ENCODE results near the gene TNIP2.
A peak's percentile ranks its signal among the peaks of the same experiment; 100 is the strongest.

The TNIP2 gene

DNA sequence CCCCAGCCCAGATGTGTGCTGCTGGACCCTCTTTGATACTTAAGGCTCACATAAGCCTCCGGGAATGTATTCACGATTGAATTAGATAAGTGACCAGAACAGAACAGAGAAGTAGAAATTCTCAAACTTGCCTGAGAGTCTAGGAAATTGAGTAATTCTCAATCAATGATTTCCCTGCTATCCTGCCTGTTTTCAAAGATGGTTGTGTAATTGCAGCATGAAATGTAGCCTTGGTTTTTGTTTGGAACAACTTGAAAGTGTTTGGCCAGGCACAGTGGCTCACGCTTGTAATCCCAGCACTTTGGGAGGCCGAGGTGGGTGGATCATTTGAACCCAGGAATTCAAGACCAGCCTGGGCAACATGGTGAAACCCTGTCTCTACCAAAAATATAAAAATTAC is 41.2 kb downstream of the TNIP2 start:
- DNase-seq: no peak

DNA sequence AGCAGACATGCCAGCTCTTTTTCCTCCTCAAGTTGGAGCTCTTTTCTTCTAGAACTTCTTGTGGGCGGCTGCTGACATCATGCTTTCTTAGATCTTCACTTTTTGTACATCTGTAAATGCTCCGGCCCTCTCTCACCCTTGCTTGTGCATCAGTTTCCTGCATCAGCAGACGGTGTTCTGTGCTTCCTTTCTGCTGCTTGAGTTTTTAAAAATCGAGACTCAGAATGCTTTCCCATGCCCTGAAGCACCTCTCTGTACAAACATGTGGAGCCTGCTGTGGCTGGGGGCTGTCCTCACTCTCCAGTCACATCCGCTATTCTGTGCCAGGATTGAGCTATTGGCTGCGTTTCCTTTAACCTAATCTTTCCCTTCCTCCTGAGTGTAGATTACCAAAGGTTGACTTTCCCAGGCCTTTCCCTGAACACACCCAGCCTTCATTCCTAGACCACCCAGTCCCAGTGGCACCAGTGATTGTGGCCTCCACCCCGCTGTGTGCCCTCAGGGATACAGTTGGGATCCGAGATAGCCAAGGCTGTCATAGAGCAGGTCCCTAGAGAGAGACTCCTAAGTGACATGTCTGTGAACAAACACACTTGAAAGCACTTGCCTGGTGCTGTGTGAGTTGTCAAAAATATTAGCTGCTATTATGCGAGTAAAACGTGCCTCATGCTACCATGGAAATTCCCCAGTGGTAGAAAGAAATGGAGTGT is 41.9 kb downstream of the TNIP2 start:
- DNase-seq: peak; percentile 41

DNA sequence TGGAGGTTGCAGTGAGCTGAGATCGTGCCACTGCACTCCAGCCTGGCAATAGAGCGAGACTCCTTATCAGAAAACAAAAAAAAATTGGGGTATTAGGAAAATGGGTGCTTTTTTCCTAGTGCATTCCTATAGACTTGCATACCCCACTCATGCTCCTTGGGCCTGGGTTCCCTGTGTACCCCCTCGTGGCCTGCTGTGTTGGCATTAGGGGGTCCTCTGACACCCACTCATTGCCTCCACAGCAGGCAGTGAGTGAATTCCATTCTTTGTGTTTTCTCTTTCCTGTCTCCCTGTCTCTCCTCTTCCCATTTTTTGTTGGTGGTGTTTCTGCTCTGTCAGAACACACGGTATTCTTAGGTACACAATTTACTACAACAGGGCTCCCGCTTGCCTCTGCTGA is 42.8 kb downstream of the TNIP2 start:
- DNase-seq: no peak

DNA sequence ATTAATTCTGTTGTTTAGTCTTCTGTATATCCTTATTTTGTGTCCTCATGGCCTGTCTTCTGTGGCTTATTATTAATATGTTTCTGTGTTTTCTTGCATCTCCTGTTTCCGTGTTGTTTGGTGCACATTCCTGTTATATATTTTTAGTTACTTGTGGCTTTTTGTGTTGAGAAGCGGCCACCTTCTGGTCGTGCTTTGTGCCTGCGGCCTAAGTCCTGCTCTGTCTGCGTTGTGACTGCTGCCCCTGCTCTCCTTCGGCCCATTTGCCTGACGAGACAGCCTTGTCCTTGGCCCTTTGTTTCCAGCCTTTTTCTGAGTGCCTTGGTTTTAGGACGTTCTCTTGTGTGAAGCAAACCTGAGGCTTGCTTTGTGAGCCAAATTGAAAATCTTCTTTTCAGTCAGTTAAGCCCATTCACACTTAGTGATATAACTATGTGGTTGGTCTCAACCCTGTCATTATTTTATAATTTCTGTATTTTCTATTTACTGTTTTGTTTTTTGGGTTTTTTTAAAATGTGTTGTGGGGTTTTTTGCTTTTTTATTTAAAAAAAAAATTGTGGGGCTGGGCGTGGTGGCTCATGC is 43.8 kb downstream of the TNIP2 start:
- DNase-seq: no peak

DNA sequence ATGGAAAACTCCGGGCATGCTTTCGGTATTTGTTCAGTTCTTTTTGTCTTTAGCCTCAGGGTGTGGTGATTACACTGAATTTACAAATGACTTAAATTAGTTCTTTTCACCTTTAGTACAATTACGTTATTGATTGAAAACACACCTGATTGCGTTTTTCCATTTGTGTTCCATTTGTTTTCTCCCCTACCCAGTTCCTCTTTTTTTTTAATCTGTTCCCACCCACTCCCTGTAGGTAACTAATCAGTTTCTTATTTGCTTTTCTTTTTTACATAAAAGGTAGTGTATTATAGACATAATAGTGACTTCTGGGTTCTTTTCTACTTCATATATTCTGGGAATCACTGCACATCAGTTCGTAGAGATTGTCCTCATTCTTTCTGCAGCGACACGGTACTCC is 53.4 kb downstream of the TNIP2 start:
- DNase-seq: no peak

DNA sequence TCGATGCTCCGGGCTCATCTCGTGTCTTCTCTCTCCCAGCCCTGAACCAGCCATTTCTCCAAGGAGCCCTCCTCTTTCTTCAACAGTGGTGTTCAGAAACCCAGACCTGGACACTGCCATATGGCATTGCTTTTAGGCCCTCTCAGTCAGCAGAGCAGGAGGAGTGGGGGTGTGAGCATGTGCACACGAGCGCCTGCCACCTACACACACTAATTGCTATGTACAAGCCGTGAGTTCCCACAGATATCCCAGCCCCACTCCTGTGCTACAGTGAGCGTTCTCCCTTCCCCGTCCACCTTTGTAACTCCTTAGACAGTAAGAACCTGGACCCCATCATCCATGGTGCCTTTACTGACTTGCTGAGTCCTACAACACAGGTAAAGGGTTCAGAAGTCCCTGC is 53.8 kb downstream of the TNIP2 start:
- no peak for DNase-seq

DNA sequence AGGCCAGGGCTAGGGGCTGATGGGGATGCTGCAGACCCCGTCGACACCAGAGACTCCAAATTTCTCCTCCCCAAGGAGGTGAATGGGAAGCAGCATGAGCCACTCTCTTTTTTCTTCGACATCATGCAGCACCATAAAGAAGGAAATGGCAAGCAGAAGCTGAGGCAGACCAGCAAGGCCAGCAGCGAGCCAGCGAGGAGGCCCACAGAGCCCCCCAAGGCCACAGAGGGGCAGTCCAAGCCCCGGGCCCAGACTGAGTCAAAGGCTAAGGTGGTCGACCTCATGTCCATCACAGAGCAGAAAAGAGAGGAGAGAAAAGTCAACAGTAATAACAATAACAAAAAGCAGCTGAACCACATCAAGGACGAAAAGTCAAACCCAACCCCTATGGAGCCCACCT is 56.1 kb downstream of the TNIP2 start:
- no peak for DNase-seq

DNA sequence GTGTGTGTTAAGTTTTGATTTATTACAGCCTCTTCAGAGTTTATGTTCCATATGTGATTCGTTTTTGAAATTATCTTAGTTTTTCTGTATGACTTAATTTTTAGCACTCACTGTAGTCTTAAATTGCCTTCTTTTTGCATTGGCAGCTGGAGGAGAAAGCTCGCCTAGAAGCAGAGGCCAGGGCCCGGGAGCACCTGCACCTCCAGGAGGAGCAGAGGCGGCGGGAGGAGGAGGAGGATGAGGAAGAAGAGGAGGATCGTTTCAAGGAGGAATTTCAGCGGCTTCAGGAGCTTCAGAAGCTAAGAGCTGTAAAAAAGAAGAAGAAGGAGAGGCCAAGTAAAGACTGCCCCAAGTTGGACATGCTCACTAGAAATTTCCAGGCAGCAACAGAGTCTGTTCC is 56.6 kb downstream of the TNIP2 start:
- DNase-seq: no peak

DNA sequence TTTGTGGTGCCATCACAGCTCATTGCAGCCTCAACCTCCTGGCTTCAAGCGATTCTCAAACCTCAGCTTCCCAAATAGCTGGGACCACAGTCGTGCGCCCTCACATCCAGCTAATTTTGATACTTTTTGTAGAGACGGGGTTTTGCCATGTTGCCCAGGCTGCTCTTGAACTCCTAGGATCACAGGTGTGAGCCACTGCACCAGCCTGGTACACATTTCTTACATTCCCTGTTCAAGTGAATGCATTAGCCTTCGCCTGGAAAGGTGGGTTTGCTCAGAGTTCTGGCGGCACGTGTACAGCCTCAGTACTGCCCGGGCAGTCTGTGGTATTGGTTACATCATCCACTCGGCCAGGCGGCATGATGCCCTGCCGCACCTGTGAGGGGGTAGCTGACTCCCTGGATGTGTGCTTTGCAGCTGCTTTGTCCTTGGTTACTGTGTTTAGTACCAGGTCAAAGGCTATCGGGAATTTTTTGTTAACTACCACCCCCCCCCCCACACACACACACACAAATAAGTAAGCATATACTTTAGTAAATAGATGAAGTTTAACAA is 57.1 kb downstream of the TNIP2 start:
- DNase-seq: no peak

DNA sequence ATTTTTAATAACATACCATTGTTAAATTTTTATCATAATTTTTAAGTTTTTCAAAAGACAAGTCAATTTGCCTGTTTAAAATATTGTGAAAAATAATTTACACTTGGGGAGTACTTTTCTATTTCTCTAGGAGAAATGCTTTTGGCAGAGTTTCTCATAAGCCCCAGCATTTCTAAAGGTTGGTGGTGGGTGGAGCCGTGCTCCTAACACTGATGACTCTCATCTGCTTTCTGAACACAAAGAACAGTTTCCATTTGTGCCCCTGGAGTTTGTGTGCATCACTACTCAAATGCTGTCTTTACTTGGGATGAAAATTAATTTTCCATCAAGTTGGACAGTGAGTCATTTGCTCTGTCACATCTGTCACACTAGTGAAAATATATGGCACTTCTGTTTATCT is 57.6 kb downstream of the TNIP2 start:
- DNase-seq: no peak

DNA sequence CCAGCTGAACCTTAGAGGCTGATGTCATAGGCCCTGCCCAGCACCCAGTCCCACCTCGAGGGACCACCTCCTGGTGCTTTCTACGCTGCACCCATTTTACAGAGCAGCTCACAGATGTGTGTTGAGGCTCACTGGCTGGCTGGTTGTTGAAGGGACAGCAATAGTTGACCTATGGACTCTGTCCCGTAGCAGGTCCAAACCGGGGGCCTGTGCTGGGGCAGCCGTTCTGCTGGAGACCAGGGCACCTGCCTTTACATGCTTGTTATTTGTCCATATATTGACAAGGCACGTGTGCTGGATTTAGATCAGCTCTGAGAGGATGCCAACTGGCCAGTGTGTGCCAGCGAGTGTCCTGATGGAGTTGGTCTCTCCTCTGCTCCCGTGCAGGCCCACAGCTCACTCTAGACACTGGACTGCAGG is 58.1 kb downstream of the TNIP2 start:
- DNase-seq: no peak

DNA sequence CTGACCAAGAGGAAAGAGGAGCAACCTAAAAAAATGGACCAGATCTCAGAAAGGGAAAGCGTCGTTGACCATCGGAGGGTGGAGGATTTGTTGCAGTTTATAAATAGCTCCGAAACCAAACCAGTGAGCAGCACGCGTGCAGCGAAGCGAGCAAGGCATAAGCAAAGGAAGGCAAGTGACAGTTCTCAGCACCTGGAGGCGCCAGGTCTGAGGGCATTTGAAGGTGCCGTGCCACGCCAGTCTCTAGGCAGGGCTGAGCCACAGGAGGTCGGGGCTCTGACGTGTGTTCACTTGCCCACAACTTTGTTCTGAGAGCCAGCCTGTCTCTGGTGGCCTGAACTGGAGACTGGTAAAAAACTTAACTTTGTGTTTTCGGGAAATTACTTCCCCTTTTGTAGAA is 59.7 kb downstream of the TNIP2 start:
- no peak for DNase-seq

DNA sequence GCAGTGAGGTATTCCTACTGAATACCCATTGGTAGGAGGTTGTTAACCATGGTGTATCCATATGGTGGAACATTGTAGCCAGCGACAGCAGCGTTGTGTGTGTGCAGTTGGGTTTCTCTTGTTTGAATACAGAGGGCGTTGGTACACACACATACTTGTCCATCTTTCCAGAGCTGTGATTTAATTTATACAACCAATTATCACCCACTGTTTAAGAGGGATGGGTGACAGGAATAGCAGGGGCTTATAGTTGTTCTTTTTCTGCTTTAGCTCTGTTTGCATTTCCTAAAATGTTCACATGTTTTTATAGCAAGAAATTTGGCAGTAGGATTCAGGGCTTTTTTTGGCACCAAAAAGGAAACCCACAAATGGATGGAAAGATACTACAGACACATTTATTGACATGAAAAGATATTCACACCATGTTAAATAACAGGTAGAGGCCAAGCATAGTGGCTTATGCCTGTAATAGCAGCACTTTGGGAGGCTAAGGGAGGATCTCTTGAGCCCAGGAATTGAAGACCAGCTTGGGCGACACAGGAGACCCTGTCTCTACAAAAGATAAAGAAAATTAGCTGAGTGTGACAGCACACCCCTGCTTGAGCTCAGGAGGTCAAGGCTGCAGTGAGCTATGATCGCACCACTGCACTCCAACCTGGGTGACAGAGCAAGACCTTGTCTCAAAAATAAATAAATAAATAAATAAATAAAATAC is 60.6 kb downstream of the TNIP2 start:
- DNase-seq: no peak

DNA sequence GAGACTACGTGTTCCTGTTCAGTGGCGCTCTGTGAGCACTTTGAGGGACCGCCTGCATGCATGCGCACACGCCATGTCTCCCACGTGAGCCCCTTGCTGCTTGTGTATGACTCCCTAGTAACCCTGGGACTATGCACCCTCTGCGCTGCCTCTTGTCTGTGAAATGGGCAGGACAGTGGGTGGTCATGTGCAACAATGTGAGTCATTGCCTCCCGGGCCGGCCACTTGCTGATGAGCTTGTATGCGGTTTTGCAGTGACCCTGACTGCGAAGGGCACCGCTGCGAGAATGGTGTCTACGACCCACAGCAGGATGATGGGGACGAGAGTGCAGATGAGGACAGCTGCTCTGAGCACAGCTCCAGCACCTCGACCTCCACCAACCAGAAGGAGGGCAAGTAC is 61.4 kb downstream of the TNIP2 start:
- DNase-seq: no peak

DNA sequence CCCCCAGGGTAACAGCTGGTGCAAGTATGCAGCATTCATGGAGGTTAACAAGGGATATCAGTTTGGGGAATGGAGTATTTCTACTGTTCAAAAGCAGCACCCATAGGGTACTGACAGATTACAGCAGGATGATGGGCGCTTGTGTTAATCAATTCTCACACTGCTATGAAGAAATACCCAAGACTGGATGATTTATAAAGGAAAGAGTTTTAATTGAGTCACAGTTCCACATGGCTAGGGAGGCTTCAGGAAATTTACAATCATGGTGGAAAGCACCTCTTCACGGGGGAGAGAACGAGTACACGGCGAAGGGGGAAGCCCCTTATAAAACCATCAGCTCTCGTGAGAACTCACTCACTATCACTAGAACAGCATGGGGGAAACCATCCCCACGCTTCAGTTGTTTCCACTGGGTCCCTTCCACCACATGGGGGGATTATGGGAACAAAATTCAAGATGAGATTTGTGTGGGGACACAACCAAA is 64.1 kb downstream of the TNIP2 start:
- DNase-seq: peak; percentile 57

Measured in stimulated activated CD4-positive, alpha-beta T cell treated with anti-CD3 and anti-CD28 coated beads, Interleukin-1b, Interleukin-23, amount 100 ng/mL, for 48 hours (primary cell).